ENCODE measurements around the gene GDPD5. TPM values are rescaled to one million over a fixed set of nuclear protein-coding genes. Genes with fewer than 3 reads are reported as not detected.

GDPD5 gene
- total RNA-seq, 2 donors from 2014 or later, result 3.0 to 8.6 TPM

DNA sequence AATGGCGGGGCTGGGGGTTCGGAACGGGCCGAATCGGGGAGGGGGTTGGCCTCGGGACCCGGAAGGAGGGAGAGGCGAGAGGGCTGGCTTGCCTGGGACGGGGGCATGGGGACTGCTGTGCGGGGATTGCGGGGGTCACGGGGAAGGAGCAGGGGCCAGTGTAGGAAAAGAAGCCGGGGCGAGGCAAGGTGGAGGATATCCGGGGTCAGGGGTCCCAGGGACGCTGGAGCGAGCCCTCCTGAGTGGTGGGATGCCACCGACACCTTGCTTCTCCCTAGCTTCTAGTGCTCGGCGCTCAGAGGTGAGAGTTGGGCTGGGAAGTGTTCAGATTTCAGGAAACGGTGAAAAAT lies 426 bp upstream of the GDPD5 start:
- peak overlapping the region; percentile 83 for H3K27ac Mint-ChIP-seq

DNA sequence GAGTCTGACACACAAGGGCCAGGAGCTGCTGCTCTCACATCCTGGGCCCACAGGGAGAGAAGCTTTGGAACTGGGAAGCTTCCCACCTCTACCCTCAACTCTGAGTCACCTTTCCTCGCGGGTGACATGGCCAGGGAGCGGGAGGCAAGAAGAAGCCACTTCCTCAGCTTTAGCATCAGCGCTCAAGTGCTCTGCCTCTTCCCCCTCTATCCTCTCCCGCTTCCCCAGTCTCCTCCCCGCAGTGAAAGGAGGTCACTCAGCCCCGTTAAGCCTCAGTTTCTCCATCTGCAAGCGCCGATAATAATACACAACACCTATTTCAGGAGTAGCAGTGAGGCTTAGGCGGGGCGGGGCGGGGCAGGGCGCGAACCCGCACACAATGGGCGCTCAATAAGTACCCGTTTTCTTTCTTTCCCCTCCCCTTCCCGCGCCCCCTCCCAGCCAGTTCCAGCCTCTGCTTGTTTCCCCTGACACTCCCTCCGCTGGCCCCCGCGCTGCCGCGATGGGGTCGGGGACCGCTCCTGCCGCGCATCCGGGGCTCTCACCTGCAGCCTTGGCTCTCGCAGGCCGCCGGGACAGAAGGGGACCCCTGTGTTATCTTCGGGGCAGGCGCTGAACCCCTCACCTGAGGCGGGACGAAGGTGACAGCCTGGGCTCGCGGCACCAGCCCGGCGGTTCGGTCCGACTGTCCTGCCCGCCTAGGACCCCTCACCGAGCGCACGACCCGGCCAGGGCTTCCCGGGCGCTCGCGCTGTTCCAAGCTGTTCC lies 892 bp downstream of the GDPD5 start:
- Histone ChIP-seq H3K27ac (ENCODE audit: low read depth, low read length) (no peak overlapping the region), H3K36me3 (ENCODE audit: control insufficient read depth, insufficient read depth, low read length) (no peaks in the 10 kb centered on the region), H3K9me3 (ENCODE audit: control insufficient read depth, low read length) (no peaks in the 10 kb centered on the region), H3K4me1 (ENCODE audit: control insufficient read depth, insufficient read depth, low read length) (no peaks in the 10 kb centered on the region), H3K4me3 (ENCODE audit: low read length) (peak overlapping the region; percentile 88), H3K27me3 (ENCODE audit: control insufficient read depth, insufficient read depth, low read length, poor library complexity, severe bottlenecking) (peaks cover 22% of the 10 kb centered on the region), H3K9ac (ENCODE audit: extremely low read depth, low read length, poor library complexity, severe bottlenecking) (no peak overlapping the region)
- Mint-ChIP-seq H3K36me3 (ENCODE audit: low read depth) (no peaks in the 10 kb centered on the region), H3K4me3 (peak overlapping the region; percentile 82), H3K4me1 (peaks cover 6% of the 10 kb centered on the region), H3K27ac (no peak overlapping the region), H3K27me3 (ENCODE audit: insufficient read depth) (peaks cover 37% of the 10 kb centered on the region), H3K9me3 (no peaks in the 10 kb centered on the region)
- WGBS, 2 experiments (ENCODE audit: insufficient coverage in 1 of 2, insufficient read length in 1 of 2), result 4 to 6% methylated on average over 22 to 51 of the region's 51 CpGs
- peak; percentile 76 for DNase-seq
- TF ChIP-seq, protein P1, sequence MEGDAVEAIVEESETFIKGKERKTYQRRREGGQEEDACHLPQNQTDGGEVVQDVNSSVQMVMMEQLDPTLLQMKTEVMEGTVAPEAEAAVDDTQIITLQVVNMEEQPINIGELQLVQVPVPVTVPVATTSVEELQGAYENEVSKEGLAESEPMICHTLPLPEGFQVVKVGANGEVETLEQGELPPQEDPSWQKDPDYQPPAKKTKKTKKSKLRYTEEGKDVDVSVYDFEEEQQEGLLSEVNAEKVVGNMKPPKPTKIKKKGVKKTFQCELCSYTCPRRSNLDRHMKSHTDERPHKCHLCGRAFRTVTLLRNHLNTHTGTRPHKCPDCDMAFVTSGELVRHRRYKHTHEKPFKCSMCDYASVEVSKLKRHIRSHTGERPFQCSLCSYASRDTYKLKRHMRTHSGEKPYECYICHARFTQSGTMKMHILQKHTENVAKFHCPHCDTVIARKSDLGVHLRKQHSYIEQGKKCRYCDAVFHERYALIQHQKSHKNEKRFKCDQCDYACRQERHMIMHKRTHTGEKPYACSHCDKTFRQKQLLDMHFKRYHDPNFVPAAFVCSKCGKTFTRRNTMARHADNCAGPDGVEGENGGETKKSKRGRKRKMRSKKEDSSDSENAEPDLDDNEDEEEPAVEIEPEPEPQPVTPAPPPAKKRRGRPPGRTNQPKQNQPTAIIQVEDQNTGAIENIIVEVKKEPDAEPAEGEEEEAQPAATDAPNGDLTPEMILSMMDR (conservative IDR thresholded peaks at IDR 0.05), result no peak

More for the DNA sequence above, 426 bp upstream of the GDPD5 start:
- Mint-ChIP-seq H3K9me3 (no peaks in the 10 kb centered on the region), H3K27me3 (ENCODE audit: insufficient read depth) (peaks cover 37% of the 10 kb centered on the region), H3K36me3 (ENCODE audit: low read depth) (no peaks in the 10 kb centered on the region), H3K4me3 (peak overlapping the region; percentile 82), H3K4me1 (peaks cover 6% of the 10 kb centered on the region)
- peak overlapping the region; percentile 51 for H3K9ac ChIP-seq (ENCODE audit: extremely low read depth, low read length, poor library complexity, severe bottlenecking)
- peak overlapping the region; percentile 88 for H3K4me3 ChIP-seq (ENCODE audit: low read length)
- H3K9me3 ChIP-seq (ENCODE audit: control insufficient read depth, low read length), result no peaks in the 10 kb centered on the region
- H3K4me1 ChIP-seq (ENCODE audit: control insufficient read depth, insufficient read depth, low read length), result no peaks in the 10 kb centered on the region
- 2 to 5% methylated on average over 11 to 21 of the region's 21 CpGs for WGBS, 2 experiments (ENCODE audit: insufficient coverage in 1 of 2, insufficient read length in 1 of 2)
- no peaks in the 10 kb centered on the region for H3K36me3 ChIP-seq (ENCODE audit: control insufficient read depth, insufficient read depth, low read length)
- peaks cover 22% of the 10 kb centered on the region for H3K27me3 ChIP-seq (ENCODE audit: control insufficient read depth, insufficient read depth, low read length, poor library complexity, severe bottlenecking)
- no peak overlapping the region for H3K27ac ChIP-seq (ENCODE audit: low read depth, low read length)
- no peak for DNase-seq
- TF ChIP-seq, protein P1 (conservative IDR thresholded peaks at IDR 0.05), result no peak

DNA sequence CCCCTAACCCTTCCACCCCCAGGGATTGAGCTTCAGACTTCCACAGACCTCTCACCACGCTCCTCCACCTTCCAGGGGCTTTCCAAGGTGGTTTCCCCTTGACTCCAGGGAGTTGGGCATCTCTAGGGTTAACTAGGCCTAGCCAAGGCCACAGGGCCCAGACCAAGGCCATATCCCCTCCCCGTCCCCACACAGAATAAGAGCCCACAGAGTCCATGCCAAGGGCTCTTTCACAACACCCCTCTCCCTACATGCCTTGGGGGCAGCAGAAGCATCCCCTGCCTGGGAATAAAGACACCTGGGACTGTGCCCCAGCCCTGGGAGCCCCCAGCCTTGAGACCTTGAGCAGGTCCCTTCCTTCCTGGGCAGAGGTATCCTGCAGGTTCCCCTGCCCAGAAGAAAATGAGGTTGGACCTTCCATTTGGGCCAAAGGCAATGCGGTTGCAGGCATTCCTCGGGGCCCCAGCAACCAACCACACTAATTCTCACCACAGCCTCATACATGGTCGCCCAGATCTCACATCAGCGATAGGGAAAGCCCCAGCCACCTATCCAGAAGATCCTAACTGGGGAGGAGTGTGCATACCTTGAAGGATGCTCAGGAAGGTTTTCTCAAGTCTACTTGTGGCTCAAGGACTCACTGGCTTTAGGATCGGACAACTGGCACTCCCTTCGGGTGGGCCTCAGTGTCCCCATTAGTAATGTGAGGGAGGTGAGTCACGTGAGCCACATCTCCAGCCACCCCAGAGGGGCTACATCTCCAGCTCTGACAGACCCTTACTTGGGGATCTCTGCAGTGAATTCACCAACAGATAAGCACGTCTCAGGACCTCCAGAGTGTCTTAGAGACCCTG lies 1.7 kb downstream of the GDPD5 start:
- Mint-ChIP-seq H3K4me1 (peaks cover 9% of the 10 kb centered on the region), H3K4me3 (peak overlapping the region; percentile 82), H3K36me3 (ENCODE audit: low read depth) (no peaks in the 10 kb centered on the region), H3K27me3 (ENCODE audit: insufficient read depth) (peaks cover 37% of the 10 kb centered on the region), H3K27ac (no peak overlapping the region), H3K9me3 (no peaks in the 10 kb centered on the region)
- H3K9me3 ChIP-seq (ENCODE audit: control insufficient read depth, low read length), result no peaks in the 10 kb centered on the region
- TF ChIP-seq, protein P1 (conservative IDR thresholded peaks at IDR 0.05), result no peak
- no peaks in the 10 kb centered on the region for H3K36me3 ChIP-seq (ENCODE audit: control insufficient read depth, insufficient read depth, low read length)
- H3K9ac ChIP-seq (ENCODE audit: extremely low read depth, low read length, poor library complexity, severe bottlenecking), result no peak overlapping the region
- peaks cover 22% of the 10 kb centered on the region for H3K27me3 ChIP-seq (ENCODE audit: control insufficient read depth, insufficient read depth, low read length, poor library complexity, severe bottlenecking)
- 75 to 89% methylated on average over 6 to 10 of the region's 10 CpGs for WGBS, 2 experiments (ENCODE audit: insufficient coverage in 1 of 2, insufficient read length in 1 of 2)
- no peak overlapping the region for H3K27ac ChIP-seq (ENCODE audit: low read depth, low read length)
- H3K4me1 ChIP-seq (ENCODE audit: control insufficient read depth, insufficient read depth, low read length), result no peaks in the 10 kb centered on the region
- peak overlapping the region; percentile 88 for H3K4me3 ChIP-seq (ENCODE audit: low read length)
- no peak for DNase-seq
